K562 (cell line): ENCODE results near the gene CRIM1. TPM values are rescaled to one million over a fixed set of nuclear protein-coding genes. Genes with fewer than 3 reads are reported as not detected.

Source experiments
- ELF1 ChIP-seq: fragments of 200-800 bp; sonication (Bioruptor generic); IDR thresholded peaks from 2 replicates; pipeline ENCODE4 v1.6.1; 2016; ENCODE audit warnings: missing genetic modification characterization, missing compliant biosample characterization
- HDAC1 ChIP-seq, 2 experiments: fragments of 450-650 bp; IDR thresholded peaks; 2 replicates each; pipeline ENCODE4 v1.6.1; 2016 to 2017; ENCODE audit warnings: inconsistent platforms in 1 of 2, mild to moderate bottlenecking in 1 of 2, moderate library complexity in 1 of 2
- HOMEZ ChIP-seq: fragments of 250-450 bp; sonication (Bioruptor Pico); IDR thresholded peaks from 2 replicates; pipeline ENCODE4 v1.4.0; 2020; ENCODE audit warnings: mild to moderate bottlenecking, moderate library complexity
- PHF21A ChIP-seq: fragments of 450-650 bp; IDR thresholded peaks from 2 replicates; pipeline ENCODE4 v1.6.1; 2017; ENCODE audit warnings: low read depth, borderline replicate concordance
- ZBTB43 ChIP-seq: sonication (generic); formaldehyde crosslinking; IDR thresholded peaks from 2 replicates; pipeline ENCODE4 v1.8.0; 2023; ENCODE audit warnings: mild to moderate bottlenecking, missing genetic modification reagents
- polyA plus RNA-seq, 8 experiments: library from polyadenylated mRNA; depleted of rRNA in 4 of 8; stranded (reverse) in 5 of 8; unstranded in 3 of 8; fragments of >200 nt; fragmentation: Nextera tagmentation in 2 of 8; fragmentation: Illumina TruSeq in 1 of 8; extraction: Ambion mirVana in 2 of 8; extraction: Trizol in 1 of 8; gene quantifications; 2 replicates each; pipeline versions ENCODE4 v1.2.1 to v1.2.3, GENCODE V29; 2011 to 2014; ENCODE audit warnings: inconsistent platforms in 1 of 8, missing spikeins in 1 of 8
- total RNA-seq, 7 experiments: library from RNA; depleted of rRNA in 6 of 7; stranded (reverse); fragments of >200 nt in 6 of 7; fragmentation: Illumina TruSeq in 2 of 7; extraction: Trizol in 2 of 7; gene quantifications; 2 replicates each; pipeline versions ENCODE4 v1.2.1 to v1.2.3, GENCODE V29; 2011 to 2021; ENCODE audit warnings: low replicate concordance in 1 of 7
- TF ChIP-seq, protein P1 (sequence below), 2 experiments: fragments of 450-650 bp; IDR thresholded peaks; 2 replicates each; pipeline ENCODE4 v1.6.1; 2016

The CRIM1 gene
- total and polyA plus RNA-seq, 9 of the 15 experiments (the other 6 are each of a cell fraction or from before 2014, with no cell fraction given), result 0.01 to 0.36 (median 0.06) TPM; not detected in 1

DNA sequence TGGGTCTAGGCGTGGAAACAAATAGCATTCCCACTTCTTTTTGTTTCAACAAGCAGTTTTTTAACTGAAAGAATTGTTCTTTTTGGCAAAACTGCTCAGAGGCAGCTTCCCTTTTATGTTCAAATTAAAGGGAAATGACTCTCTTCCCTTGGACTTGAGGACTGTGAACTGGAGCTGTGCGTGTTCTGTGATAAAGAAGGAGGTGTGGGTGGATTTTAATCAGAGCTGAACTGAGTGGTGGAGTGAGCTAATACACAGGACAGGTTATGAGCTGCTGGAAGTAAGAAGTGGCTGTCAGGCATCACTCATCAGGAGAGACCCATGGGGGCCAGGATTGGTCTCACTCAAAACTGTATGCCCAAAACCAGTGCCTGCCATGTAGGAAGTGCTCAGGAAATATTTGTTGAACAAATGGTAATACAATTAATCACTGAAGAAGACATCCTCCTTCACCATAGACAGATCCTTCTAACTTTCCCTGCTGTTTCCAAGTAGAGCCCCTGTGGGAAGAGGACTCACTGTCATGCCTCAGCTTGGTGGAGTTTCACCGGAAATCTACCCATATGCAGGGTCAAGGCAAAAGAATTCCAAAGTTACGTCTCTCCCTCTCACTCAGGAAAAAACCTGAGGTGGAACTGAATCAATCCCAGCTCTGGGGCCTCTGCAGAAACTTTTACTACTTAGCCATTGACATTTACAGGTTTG lies 186.5 kb downstream of the CRIM1 start (continued):
- no peak for TF ChIP-seq HDAC1 (IDR thresholded peaks at IDR 0.05)
- TF ChIP-seq ELF1 (tag), result no peak
- TF ChIP-seq, protein P1, sequence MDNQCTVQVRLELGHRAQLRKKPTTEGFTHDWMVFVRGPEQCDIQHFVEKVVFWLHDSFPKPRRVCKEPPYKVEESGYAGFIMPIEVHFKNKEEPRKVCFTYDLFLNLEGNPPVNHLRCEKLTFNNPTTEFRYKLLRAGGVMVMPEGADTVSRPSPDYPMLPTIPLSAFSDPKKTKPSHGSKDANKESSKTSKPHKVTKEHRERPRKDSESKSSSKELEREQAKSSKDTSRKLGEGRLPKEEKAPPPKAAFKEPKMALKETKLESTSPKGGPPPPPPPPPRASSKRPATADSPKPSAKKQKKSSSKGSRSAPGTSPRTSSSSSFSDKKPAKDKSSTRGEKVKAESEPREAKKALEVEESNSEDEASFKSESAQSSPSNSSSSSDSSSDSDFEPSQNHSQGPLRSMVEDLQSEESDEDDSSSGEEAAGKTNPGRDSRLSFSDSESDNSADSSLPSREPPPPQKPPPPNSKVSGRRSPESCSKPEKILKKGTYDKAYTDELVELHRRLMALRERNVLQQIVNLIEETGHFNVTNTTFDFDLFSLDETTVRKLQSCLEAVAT (IDR thresholded peaks at IDR 0.05), result no peak
- no peak for TF ChIP-seq PHF21A
- no peak for TF ChIP-seq HOMEZ (CRISPR knock-in tag)
- TF ChIP-seq ZBTB43 (CRISPR knock-in tag), result no peak
- TF ChIP-seq, all 486 proteins: peak for 0
